IMR-90 (cell line): ENCODE data around the gene SQSTM1. TPM values are rescaled to one million over a fixed set of nuclear protein-coding genes. Genes with fewer than 3 reads are reported as not detected.

Source experiments
- ATAC-seq: fragments of 200-7000 bp; cut with Tn5 transposase; 2 replicates; pipeline ENCODE4 v1.9.1; 2020; ENCODE audit warnings: low read depth, mild to moderate bottlenecking, moderate library complexity
- BruUV-seq: library from RNA; stranded (reverse); fragments of 400-500 nt; replicated peaks from 2 replicates; lab custom pipeline; 2021; lab: Mats Ljungman, UMichigan
- CTCF ChIA-PET: fragments of 300-600 bp; formaldehyde crosslinking; extraction: SDS; loops from one replicate; lab custom pipeline; 2021; ENCODE audit warnings: antibody characterized with exemption; lab: Yijun Ruan, JAX
- POLR2A ChIA-PET: fragments of 300-600 bp; sonication (Branson Sonifier 250); formaldehyde crosslinking; loops from one replicate; lab custom pipeline; 2022; ENCODE audit warnings: antibody characterized with exemption; ENCODE audit not compliant: unreplicated experiment; lab: Charles Lee
- DNase-seq: peaks from one replicate; pipeline ENCODE4 v3.0.0; 2013
- H2AFZ ChIP-seq: replicated peaks from 2 replicates; pipeline ENCODE3; 2013; ENCODE audit warnings: low read length, mild to moderate bottlenecking; ENCODE audit not compliant: poor library complexity
- H2AK5ac ChIP-seq: 2 replicates; pipeline ENCODE4 v1.6.1; 2013; ENCODE audit warnings: low read depth, low read length, inconsistent platforms
- H2AK9ac ChIP-seq: replicated peaks from 2 replicates; pipeline ENCODE3; 2013; ENCODE audit warnings: mild to moderate bottlenecking, low read depth, low read length, moderate library complexity; ENCODE audit not compliant: poor library complexity
- H2BK120ac ChIP-seq: 2 replicates; pipeline ENCODE4 v1.6.1; 2013; ENCODE audit warnings: low read depth, low read length, inconsistent platforms
- H2BK15ac ChIP-seq: 3 replicates; pipeline ENCODE4 v1.6.1; 2013; ENCODE audit warnings: low read depth, low read length, inconsistent platforms
- H2BK20ac ChIP-seq: 2 replicates; pipeline ENCODE4 v1.6.1; 2013; ENCODE audit warnings: low read depth, mild to moderate bottlenecking, inconsistent platforms, low read length, moderate library complexity
- H2BK5ac ChIP-seq: 2 replicates; pipeline ENCODE4 v1.6.1; 2013; ENCODE audit warnings: mild to moderate bottlenecking, low read depth, low read length, inconsistent platforms; ENCODE audit not compliant: poor library complexity, severe bottlenecking
- H3K14ac ChIP-seq: replicated peaks from 2 replicates; pipeline ENCODE4 v1.6.1; 2013; ENCODE audit warnings: low read depth, low read length, inconsistent platforms
- H3K18ac ChIP-seq: 2 replicates; pipeline ENCODE4 v1.6.1; 2013; ENCODE audit warnings: low read depth, low read length, control low read depth
- H3K23ac ChIP-seq: 2 replicates; pipeline ENCODE4 v1.6.1; 2013; ENCODE audit warnings: low read depth, low read length, inconsistent platforms
- H3K27ac ChIP-seq: 2 replicates; pipeline ENCODE4 v1.5.1; 2013; ENCODE audit warnings: mild to moderate bottlenecking, control low read depth, low read length; ENCODE audit not compliant: insufficient read depth
- H3K27me3 ChIP-seq: 2 replicates; pipeline ENCODE4 v1.6.1; 2013; ENCODE audit warnings: low read length; ENCODE audit not compliant: control insufficient read depth, insufficient read depth
- H3K36me3 ChIP-seq: 2 replicates; pipeline ENCODE4 v1.6.1; 2013; ENCODE audit warnings: low read length, mixed read lengths; ENCODE audit not compliant: control insufficient read depth, insufficient read depth
- H3K4ac ChIP-seq: 2 replicates; pipeline ENCODE4 v1.6.1; 2013; ENCODE audit warnings: low read depth, low read length, inconsistent platforms
- H3K4me1 ChIP-seq: 2 replicates; pipeline ENCODE4 v1.6.1; 2013; ENCODE audit warnings: low read length, mixed read lengths; ENCODE audit not compliant: control insufficient read depth, insufficient read depth
- H3K4me2 ChIP-seq: 2 replicates; pipeline ENCODE4 v1.6.1; 2013; ENCODE audit warnings: low read depth, mild to moderate bottlenecking, control low read depth, low read length, moderate library complexity
- H3K4me3 ChIP-seq: 2 replicates; pipeline ENCODE4 v1.5.1; 2013; ENCODE audit warnings: low read depth, mild to moderate bottlenecking, control low read depth, low read length, moderate library complexity; ENCODE audit not compliant: insufficient read depth
- H3K56ac ChIP-seq: 2 replicates; pipeline ENCODE4 v1.6.1; 2013; ENCODE audit warnings: low read length, inconsistent platforms; ENCODE audit not compliant: insufficient read depth; ENCODE audit errors: extremely low read depth
- H3K79me1 ChIP-seq, 2 experiments: 2 replicates each; pipeline ENCODE4 v1.6.1; 2013; ENCODE audit warnings: low read length in 2 of 2, inconsistent platforms in 1 of 2, low read depth in 1 of 2
- H3K9ac ChIP-seq: 2 replicates; pipeline ENCODE4 v1.6.1; 2013; ENCODE audit warnings: low read depth, low read length, control low read depth
- H3K9me1 ChIP-seq: 2 replicates; pipeline ENCODE4 v1.6.1; 2013; ENCODE audit warnings: low read length, inconsistent platforms; ENCODE audit not compliant: insufficient read depth
- H3K9me3 ChIP-seq: 2 replicates; pipeline ENCODE4 v1.6.1; 2013; ENCODE audit warnings: low read length; ENCODE audit not compliant: control insufficient read depth, insufficient read depth
- H4K20me1 ChIP-seq: 2 replicates; pipeline ENCODE4 v1.6.1; 2013; ENCODE audit warnings: low read length, inconsistent platforms; ENCODE audit not compliant: insufficient read depth
- H4K5ac ChIP-seq: 2 replicates; pipeline ENCODE4 v1.6.1; 2013; ENCODE audit warnings: mild to moderate bottlenecking, low read depth, low read length, control low read depth
- H4K8ac ChIP-seq, 2 experiments: 2 replicates each; pipeline ENCODE4 v1.6.1; 2013; ENCODE audit warnings: low read depth in 2 of 2, low read length in 2 of 2, control low read depth in 1 of 2, inconsistent platforms in 1 of 2
- H4K91ac ChIP-seq: 2 replicates; pipeline ENCODE4 v1.6.1; 2013; ENCODE audit warnings: low read depth, low read length, inconsistent platforms; ENCODE audit not compliant: insufficient read depth
- BHLHE40 ChIP-seq: fragments of 150-350 bp; IDR thresholded peaks from 2 replicates; pipeline ENCODE4 v1.6.1; 2016; ENCODE audit warnings: mild to moderate bottlenecking, low read depth, low read length
- CEBPB ChIP-seq: IDR thresholded peaks from 2 replicates; pipeline ENCODE4 v1.6.1; 2012; ENCODE audit warnings: low read depth, low read length, improper control_type of control experiment
- CHD1 ChIP-seq: IDR thresholded peaks from 2 replicates; pipeline ENCODE4 v1.6.1; 2012; ENCODE audit warnings: low read depth, low read length, improper control_type of control experiment
- FOS ChIP-seq: fragments of 150-350 bp; IDR thresholded peaks from 2 replicates; pipeline ENCODE4 v1.6.1; 2016; ENCODE audit warnings: low read depth, low read length
- MAFK ChIP-seq: IDR thresholded peaks from 2 replicates; pipeline ENCODE4 v1.6.1; 2012; ENCODE audit warnings: low read depth, low read length, improper control_type of control experiment
- MAZ ChIP-seq: IDR thresholded peaks from 2 replicates; pipeline ENCODE4 v1.6.1; 2012; ENCODE audit warnings: low read depth, mild to moderate bottlenecking, low read length, improper control_type of control experiment, moderate library complexity, borderline replicate concordance
- MXI1 ChIP-seq: IDR thresholded peaks from 2 replicates; pipeline ENCODE4 v1.6.1; 2012; ENCODE audit warnings: low read depth, mild to moderate bottlenecking, low read length, moderate library complexity, borderline replicate concordance
- NFE2L2 ChIP-seq: fragments of 150-350 bp; IDR thresholded peaks from 2 replicates; pipeline ENCODE4 v1.6.1; 2016; ENCODE audit warnings: low read depth, mild to moderate bottlenecking, low read length
- RAD21 ChIP-seq: IDR thresholded peaks from 2 replicates; pipeline ENCODE4 v1.6.1; 2012; ENCODE audit warnings: low read length, improper control_type of control experiment
- RCOR1 ChIP-seq: IDR thresholded peaks from 2 replicates; pipeline ENCODE4 v1.6.1; 2012; ENCODE audit warnings: mild to moderate bottlenecking, low read length, improper control_type of control experiment; ENCODE audit not compliant: insufficient replicate concordance
- RFX5 ChIP-seq: IDR thresholded peaks from 2 replicates; pipeline ENCODE4 v1.8.0; 2012; ENCODE audit warnings: low read depth, mild to moderate bottlenecking, low read length, moderate library complexity
- WGBS, 2 experiments: methylation state at CpG; one replicate each; pipeline versions ENCODE4 v1.1.5 to v1.1.7; 2013; ENCODE audit warnings: missing lambda C conversion rate in 2 of 2; ENCODE audit not compliant: insufficient read length in 1 of 2; ENCODE audit errors: extremely low coverage in 2 of 2; 5-methylcytosine and 5-hydroxymethylcytosine counted together
- dilution Hi-C: fragments of 300-500 bp; cut with HindIII; formaldehyde crosslinking; loops from one replicate; pipeline ENCODE4 v1.14.3; 2018; ENCODE audit warnings: low sequenced_read_pairs; ENCODE audit not compliant: unreplicated experiment
- in situ Hi-C: fragments of 300-500 bp; cut with MboI; formaldehyde crosslinking; loops from 3 replicates; pipeline ENCODE4 v1.14.3; 2019; ENCODE audit warnings: low sequenced_read_pairs, inconsistent platforms, mixed read lengths
- intact Hi-C: fragments of 100-400 bp; cut with micrococcal nuclease; formaldehyde crosslinking; loops from 2 replicates; pipeline ENCODE4 v1.10.0; 2022
- polyA plus RNA-seq, 3 experiments: library from polyadenylated mRNA; depleted of rRNA; stranded (reverse); fragments of >200 nt; gene quantifications; 2 replicates each; pipeline ENCODE4 v1.2.3, GENCODE V29; 2012; ENCODE audit warnings: low replicate concordance in 1 of 3
- total RNA-seq: library from RNA; depleted of rRNA; stranded (reverse); fragments of >200 nt; gene quantifications from 2 replicates; pipeline ENCODE4 v1.2.3, GENCODE V29; 2012
- TF ChIP-seq, protein P1 (sequence below): conservative IDR thresholded peaks from 2 replicates; pipeline ENCODE4 v1.5.1; 2012; ENCODE audit warnings: mild to moderate bottlenecking, low read depth, low read length, improper control_type of control experiment
- TF ChIP-seq, protein P2 (sequence below): fragments of 150-350 bp; IDR thresholded peaks from 2 replicates; pipeline ENCODE4 v1.6.1; 2017; ENCODE audit warnings: mild to moderate bottlenecking, antibody characterized with exemption, low read length, low read depth
- TF ChIP-seq, protein P3 (sequence below): fragments of 150-350 bp; IDR thresholded peaks from 2 replicates; pipeline ENCODE4 v1.6.1; 2016; ENCODE audit warnings: low read depth, mild to moderate bottlenecking, low read length, moderate library complexity, borderline replicate concordance

Gene SQSTM1
- total and polyA plus RNA-seq, 2 of the 4 experiments (the other 2 are of a cell fraction): 152 to 184 TPM

DNA sequence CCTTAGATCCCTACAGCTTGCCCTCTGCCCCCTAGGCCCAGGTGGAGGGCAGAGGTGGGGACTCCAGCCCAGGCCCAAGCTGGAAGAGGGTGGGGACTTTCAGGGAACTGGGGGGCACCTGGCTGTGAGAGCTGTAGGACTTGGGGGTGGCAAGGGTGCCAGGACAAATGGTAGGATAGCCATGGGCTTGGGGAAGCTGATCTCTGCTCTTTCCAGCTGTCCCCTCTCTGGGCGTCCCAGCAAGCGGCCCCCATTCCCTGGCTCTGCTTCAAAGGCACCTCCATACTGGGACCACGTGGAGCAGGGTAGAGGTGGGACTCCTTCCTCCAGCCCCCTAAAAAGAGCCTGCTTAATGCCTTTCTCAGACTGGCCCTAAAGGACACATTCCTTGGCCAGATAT lies 26.5 kb upstream of the SQSTM1 start:
- no CpG with 5 or more reads among the region's 3 CpGs for WGBS, 2 experiments
- no TSS peak for BruUV-seq
- Histone ChIP-seq H3K4ac (no peak overlapping the region), H3K9ac (no peak overlapping the region), H3K27me3 (no peaks in the 10 kb centered on the region), H2BK5ac (no peak overlapping the region), H3K9me3 (no peaks in the 10 kb centered on the region), H3K27ac (no peak overlapping the region), H3K14ac (no peak overlapping the region), H2BK20ac (no peak overlapping the region), H2BK120ac (no peak overlapping the region), H2AK5ac (no peak overlapping the region), H3K4me3 (no peak overlapping the region), H3K23ac (no peak overlapping the region), H4K91ac (no peak overlapping the region), H4K8ac (no peak overlapping the region), H3K4me2 (no peak overlapping the region; the same call in 1 of the 2 replicates), H3K79me1 (peaks cover 0 to 4% of the 10 kb centered on the region in 2 experiments; a peak in 1 of 4 replicates), H3K36me3 (peaks cover 24% of the 10 kb centered on the region), H4K5ac (no peak overlapping the region), H2AK9ac (peak overlapping the region; percentile 92), H3K4me1 (peaks cover 9% of the 10 kb centered on the region; the same call in 1 of the 2 replicates), H3K9me1 (no peaks in the 10 kb centered on the region), H3K56ac (no peak overlapping the region), H2AFZ (no peak overlapping the region), H3K18ac (no peak overlapping the region), H4K20me1 (0 out of 2 replicates have a peak, but pooled peaks cover 7% of the 10 kb centered on the region), H2BK15ac (no peak overlapping the region)
- ChIA-PET CTCF (no interaction called here), POLR2A (no interaction called here)
- TF ChIP-seq MAZ (no peak), FOS (no peak), RAD21 (no peak), MXI1 (no peak), BHLHE40 (no peak), NFE2L2 (no peak), MAFK (no peak), RFX5 (no peak), RCOR1 (no peak), CHD1 (no peak), CEBPB (no peak)
- TF ChIP-seq, protein P1, sequence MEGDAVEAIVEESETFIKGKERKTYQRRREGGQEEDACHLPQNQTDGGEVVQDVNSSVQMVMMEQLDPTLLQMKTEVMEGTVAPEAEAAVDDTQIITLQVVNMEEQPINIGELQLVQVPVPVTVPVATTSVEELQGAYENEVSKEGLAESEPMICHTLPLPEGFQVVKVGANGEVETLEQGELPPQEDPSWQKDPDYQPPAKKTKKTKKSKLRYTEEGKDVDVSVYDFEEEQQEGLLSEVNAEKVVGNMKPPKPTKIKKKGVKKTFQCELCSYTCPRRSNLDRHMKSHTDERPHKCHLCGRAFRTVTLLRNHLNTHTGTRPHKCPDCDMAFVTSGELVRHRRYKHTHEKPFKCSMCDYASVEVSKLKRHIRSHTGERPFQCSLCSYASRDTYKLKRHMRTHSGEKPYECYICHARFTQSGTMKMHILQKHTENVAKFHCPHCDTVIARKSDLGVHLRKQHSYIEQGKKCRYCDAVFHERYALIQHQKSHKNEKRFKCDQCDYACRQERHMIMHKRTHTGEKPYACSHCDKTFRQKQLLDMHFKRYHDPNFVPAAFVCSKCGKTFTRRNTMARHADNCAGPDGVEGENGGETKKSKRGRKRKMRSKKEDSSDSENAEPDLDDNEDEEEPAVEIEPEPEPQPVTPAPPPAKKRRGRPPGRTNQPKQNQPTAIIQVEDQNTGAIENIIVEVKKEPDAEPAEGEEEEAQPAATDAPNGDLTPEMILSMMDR: no peak
- TF ChIP-seq, protein P2, sequence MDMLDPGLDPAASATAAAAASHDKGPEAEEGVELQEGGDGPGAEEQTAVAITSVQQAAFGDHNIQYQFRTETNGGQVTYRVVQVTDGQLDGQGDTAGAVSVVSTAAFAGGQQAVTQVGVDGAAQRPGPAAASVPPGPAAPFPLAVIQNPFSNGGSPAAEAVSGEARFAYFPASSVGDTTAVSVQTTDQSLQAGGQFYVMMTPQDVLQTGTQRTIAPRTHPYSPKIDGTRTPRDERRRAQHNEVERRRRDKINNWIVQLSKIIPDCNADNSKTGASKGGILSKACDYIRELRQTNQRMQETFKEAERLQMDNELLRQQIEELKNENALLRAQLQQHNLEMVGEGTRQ: no peak
- TF ChIP-seq, protein P3, sequence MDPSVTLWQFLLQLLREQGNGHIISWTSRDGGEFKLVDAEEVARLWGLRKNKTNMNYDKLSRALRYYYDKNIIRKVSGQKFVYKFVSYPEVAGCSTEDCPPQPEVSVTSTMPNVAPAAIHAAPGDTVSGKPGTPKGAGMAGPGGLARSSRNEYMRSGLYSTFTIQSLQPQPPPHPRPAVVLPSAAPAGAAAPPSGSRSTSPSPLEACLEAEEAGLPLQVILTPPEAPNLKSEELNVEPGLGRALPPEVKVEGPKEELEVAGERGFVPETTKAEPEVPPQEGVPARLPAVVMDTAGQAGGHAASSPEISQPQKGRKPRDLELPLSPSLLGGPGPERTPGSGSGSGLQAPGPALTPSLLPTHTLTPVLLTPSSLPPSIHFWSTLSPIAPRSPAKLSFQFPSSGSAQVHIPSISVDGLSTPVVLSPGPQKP: no peak
- intact Hi-C loops: no loop called here
- in situ Hi-C loops: no loop called here
- dilution Hi-C loops: no loop called here
- ATAC-seq: no peak
- DNase-seq: no peak
